ENCODE data around the gene EIF4EBP2. TPM values are rescaled to one million over a fixed set of nuclear protein-coding genes. Genes with fewer than 3 reads are reported as not detected.

Gene EIF4EBP2
- total RNA-seq (10 to 100 TPM; 74.7 to 80.5 TPM), polyA plus RNA-seq (ENCODE audit: insufficient read length in 6 of 6) (10 to 100 TPM; 63.8 to 81.4 (median 77.5) TPM)
- long read RNA-seq, donor 1, full-length matches to known transcripts: 73 of 94 reads
- long read RNA-seq, donor 1, partial matches to known transcripts: 15 of 94 reads
- long read RNA-seq, donor 1, other reads (novel, unspliced or antisense): 6 of 94 reads
- long read RNA-seq, donor 2, full-length matches to known transcripts: 74 of 85 reads
- long read RNA-seq, donor 2, partial matches to known transcripts: 11 of 85 reads
- long read RNA-seq, donor 2, other reads (novel, unspliced or antisense): 0 of 85 reads
- long read RNA-seq, donor 3, full-length matches to known transcripts: 35 of 70 reads
- long read RNA-seq, donor 3, partial matches to known transcripts: 35 of 70 reads
- long read RNA-seq, donor 3, other reads (novel, unspliced or antisense): 0 of 70 reads
- long read RNA-seq, donor 4, full-length matches to known transcripts: 9 of 17 reads
- long read RNA-seq, donor 4, partial matches to known transcripts: 1 of 17 reads
- long read RNA-seq, donor 4, other reads (novel, unspliced or antisense): 7 of 17 reads
- long read RNA-seq, donor 5, full-length matches to known transcripts: 58 of 74 reads
- long read RNA-seq, donor 5, partial matches to known transcripts: 16 of 74 reads
- long read RNA-seq, donor 5, other reads (novel, unspliced or antisense): 0 of 74 reads
- long read RNA-seq, donor 6, full-length matches to known transcripts: 43 of 43 reads
- long read RNA-seq, donor 6, partial matches to known transcripts: 0 of 43 reads
- long read RNA-seq, donor 6, other reads (novel, unspliced or antisense): 0 of 43 reads
- long read RNA-seq, donor 7, full-length matches to known transcripts: 10 of 10 reads
- long read RNA-seq, donor 7, partial matches to known transcripts: 0 of 10 reads
- long read RNA-seq, donor 7, other reads (novel, unspliced or antisense): 0 of 10 reads
- long read RNA-seq, donor 8, full-length matches to known transcripts: 55 of 55 reads
- long read RNA-seq, donor 8, partial matches to known transcripts: 0 of 55 reads
- long read RNA-seq, donor 8, other reads (novel, unspliced or antisense): 0 of 55 reads
- long read RNA-seq, donor 9: 0 reads
- long read RNA-seq, donor 10, full-length matches to known transcripts: 5 of 7 reads
- long read RNA-seq, donor 10, partial matches to known transcripts: 1 of 7 reads
- long read RNA-seq, donor 10, other reads (novel, unspliced or antisense): 1 of 7 reads
- long read RNA-seq, donor 11, full-length matches to known transcripts: 45 of 54 reads
- long read RNA-seq, donor 11, partial matches to known transcripts: 9 of 54 reads
- long read RNA-seq, donor 11, other reads (novel, unspliced or antisense): 0 of 54 reads
- long read RNA-seq, donor 12, full-length matches to known transcripts: 44 of 86 reads
- long read RNA-seq, donor 12, partial matches to known transcripts: 42 of 86 reads
- long read RNA-seq, donor 12, other reads (novel, unspliced or antisense): 0 of 86 reads

- no peaks in the 10 kb centered on the region for H3K9me3 ChIP-seq
- ATAC-seq: peak; percentile 94
- H3K27me3 ChIP-seq: no peaks in the 10 kb centered on the region
- H3K27ac ChIP-seq: peak within 1 kb of the TSS; percentile 98 to 99
- H3K36me3 ChIP-seq: no peaks in the 10 kb centered on the region
- intact Hi-C loops (cut with DNase I): no loop called here
- no peak for TF ChIP-seq CTCF (IDR thresholded peaks at IDR 0.05)
- H3K4me1 ChIP-seq: peaks cover 23 to 44% of the 10 kb centered on the region in 2 donors
- peak; percentile 98 to 100 (median 98) for DNase-seq
- H3K4me3 ChIP-seq: peak within 1 kb of the TSS; percentile 90 to 93
These were observed at the start of gene EIF4EBP2 for GRCh38 chr10:70404036-70404786. Gene EIF4EBP2, plus strand, starts transcription at chr10:70404145. Its CDS starts 257 bp downstream, at chr10:70404402.

- peak overlapping the region; percentile 50 to 57 for H3K27ac ChIP-seq
- DNase-seq: no peak
- TF ChIP-seq CTCF (IDR thresholded peaks at IDR 0.05): no peak
These were observed 49.4 kb upstream of the EIF4EBP2 start for GRCh38 chr10:70354556-70354955.

GRCh38 chr10:70355051-70356021 lies 48.6 kb upstream of the EIF4EBP2 start:
- peaks cover 15 to 62% of the 10 kb centered on the region in 2 donors for H3K4me1 ChIP-seq
- no peak overlapping the region for H3K4me3 ChIP-seq
- H3K27me3 ChIP-seq: no peaks in the 10 kb centered on the region
- peak overlapping the region; percentile 50 to 57 for H3K27ac ChIP-seq
- intact Hi-C loops (cut with DNase I): no loop called here
- ATAC-seq (peak; percentile 63), DNase-seq (peak in 2 of 4 donors; percentile 46 to 64)
- no peaks in the 10 kb centered on the region for H3K36me3 ChIP-seq
- no peaks in the 10 kb centered on the region for H3K9me3 ChIP-seq
- no peak for TF ChIP-seq CTCF (IDR thresholded peaks at IDR 0.05)

More at GRCh38 chr10:70354556-70354955, 49.4 kb upstream of the EIF4EBP2 start:
- intact Hi-C loops (cut with DNase I): loop anchor here in 1 of 2 donors (5.0 kb wide), 1 partner anchor 137 kb away; no protein-coding TSS in a partner anchor
- H3K4me3 ChIP-seq: no peak overlapping the region
- peaks cover 15 to 62% of the 10 kb centered on the region in 2 donors for H3K4me1 ChIP-seq
- H3K9me3 ChIP-seq: no peaks in the 10 kb centered on the region
- ATAC-seq: no peak
- no peaks in the 10 kb centered on the region for H3K36me3 ChIP-seq
- no peaks in the 10 kb centered on the region for H3K27me3 ChIP-seq

Data from left lung (tissue), 14 donors.